ENCODE results near the gene NFKBIZ. TPM values are rescaled to one million over a fixed set of nuclear protein-coding genes. Genes with fewer than 3 reads are reported as not detected.

Gene NFKBIZ, protein sequence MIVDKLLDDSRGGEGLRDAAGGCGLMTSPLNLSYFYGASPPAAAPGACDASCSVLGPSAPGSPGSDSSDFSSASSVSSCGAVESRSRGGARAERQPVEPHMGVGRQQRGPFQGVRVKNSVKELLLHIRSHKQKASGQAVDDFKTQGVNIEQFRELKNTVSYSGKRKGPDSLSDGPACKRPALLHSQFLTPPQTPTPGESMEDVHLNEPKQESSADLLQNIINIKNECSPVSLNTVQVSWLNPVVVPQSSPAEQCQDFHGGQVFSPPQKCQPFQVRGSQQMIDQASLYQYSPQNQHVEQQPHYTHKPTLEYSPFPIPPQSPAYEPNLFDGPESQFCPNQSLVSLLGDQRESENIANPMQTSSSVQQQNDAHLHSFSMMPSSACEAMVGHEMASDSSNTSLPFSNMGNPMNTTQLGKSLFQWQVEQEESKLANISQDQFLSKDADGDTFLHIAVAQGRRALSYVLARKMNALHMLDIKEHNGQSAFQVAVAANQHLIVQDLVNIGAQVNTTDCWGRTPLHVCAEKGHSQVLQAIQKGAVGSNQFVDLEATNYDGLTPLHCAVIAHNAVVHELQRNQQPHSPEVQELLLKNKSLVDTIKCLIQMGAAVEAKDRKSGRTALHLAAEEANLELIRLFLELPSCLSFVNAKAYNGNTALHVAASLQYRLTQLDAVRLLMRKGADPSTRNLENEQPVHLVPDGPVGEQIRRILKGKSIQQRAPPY
- 30.5 TPM for polyA plus RNA-seq (2012; ENCODE audit: low read depth, missing spikeins)

DNA sequence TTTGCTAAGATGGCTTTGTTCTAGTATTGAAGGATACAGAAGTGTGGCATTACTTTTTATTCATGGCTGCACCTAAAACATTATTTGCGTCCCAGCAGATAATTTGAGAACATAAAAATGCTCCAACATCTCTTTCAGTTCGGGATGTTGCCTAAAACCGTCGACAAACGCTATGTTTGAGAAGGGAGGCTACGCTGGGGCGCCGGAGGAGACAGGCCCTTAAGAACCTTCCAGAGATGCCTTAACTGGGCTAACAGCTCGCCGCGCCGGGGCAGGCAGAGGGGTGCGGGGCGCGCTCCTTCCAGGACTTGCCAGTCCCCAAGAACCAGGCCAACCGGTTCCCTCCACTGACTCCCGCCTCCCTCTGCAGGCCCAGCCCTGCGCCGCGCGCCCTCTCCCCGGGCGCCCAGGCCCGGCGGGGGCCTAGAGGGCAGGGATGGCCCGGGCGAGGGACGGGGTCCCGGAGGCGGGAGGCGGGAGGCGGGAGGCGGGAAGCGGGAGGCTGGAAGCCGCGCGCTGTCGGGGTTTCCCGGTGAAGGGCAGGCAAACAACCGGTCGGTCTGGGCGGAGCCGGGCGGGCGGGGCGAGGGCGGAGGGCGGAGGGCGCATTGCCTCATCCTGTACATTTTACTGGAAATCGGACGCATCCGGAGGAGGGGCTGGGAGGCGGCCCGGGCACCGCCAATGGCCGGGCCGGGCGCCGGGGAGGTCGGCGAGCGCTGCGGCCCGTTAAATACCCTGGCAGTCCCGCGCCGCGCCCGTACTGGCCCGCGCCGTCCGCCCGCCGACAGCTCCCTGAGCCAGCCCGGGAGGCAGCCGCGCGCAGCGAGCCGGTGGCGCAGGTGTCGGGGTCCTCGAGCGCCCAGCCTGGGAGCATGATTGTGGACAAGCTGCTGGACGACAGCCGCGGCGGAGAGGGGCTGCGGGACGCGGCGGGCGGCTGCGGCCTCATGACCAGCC, at the start of gene NFKBIZ:
Gene NFKBIZ, plus strand, starts transcription at position 761 of the 960 bp plus-strand sequence. Its CDS starts 115 bp downstream, at position 876.
- peak; percentile 84 for FAIRE-seq
- DNase-seq (ENCODE audit: insufficient read length, low spot score): peak; percentile 76
- TF ChIP-seq SPI1 (IDR thresholded peaks at IDR 0.05; ENCODE audit: low read depth, low read length): no peak
- peak; percentile 95 for TF ChIP-seq TAF1 (IDR thresholded peaks at IDR 0.05; ENCODE audit: low read depth, low read length)
- TF ChIP-seq POLR2A (IDR thresholded peaks at IDR 0.05; ENCODE audit: low read depth, low read length): peak; percentile 98
- TF ChIP-seq POU2F2 (IDR thresholded peaks at IDR 0.05; ENCODE audit: low read depth, low read length): peak; percentile 92
- TF ChIP-seq POLR2AphosphoS5 (IDR thresholded peaks at IDR 0.05; ENCODE audit: low read depth, low read length): peak; percentile 99
- peak; percentile 58 for TF ChIP-seq PAX5 (IDR thresholded peaks at IDR 0.05; ENCODE audit: insufficient read depth, low read length, severe bottlenecking)

DNA sequence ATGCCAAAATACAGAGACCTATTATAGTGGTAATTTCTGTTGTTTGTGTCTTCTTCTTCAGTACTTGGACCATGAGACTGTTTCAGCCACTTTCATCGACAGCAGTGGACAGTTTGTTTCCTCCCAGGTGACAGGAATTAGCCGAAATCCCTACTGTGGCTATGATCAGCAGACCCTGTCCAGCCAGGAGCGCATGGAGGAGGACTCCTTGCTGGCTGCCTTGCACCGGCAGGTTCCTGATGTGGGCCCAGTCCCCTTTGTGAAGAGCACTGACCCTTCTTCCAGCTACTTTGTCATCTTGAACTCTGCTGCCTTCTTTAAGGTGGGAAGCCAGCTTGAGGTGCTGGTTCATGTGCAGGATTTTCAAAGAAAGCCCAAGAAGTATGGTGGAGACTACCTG, 48.1 kb upstream of the NFKBIZ start:
- FAIRE-seq: no peak
- DNase-seq (ENCODE audit: insufficient read length, low spot score): no peak

DNA sequence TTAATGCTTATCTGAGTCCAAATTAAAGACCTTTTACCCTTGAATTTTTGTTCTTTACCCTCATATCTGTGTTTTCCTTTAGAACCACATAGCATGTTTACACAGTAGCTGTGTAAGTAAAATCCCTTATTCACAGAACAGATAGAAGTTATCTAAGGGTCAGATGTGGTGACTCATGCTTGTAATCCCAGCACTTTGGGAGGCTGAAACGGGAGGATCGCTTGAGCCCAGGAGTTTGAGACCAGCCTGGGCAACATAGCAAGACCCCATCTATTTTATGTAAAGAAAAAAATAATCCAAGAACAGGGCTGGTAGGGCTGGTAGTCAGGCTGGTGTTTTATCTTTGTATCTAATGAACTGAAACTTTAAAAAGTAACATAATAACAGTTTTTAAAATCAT, 47.1 kb upstream of the NFKBIZ start:
- DNase-seq (ENCODE audit: insufficient read length, low spot score) (no peak), FAIRE-seq (no peak)
- TF ChIP-seq POU2F2 (IDR thresholded peaks at IDR 0.05; ENCODE audit: low read depth, low read length) (no peak), POLR2A (IDR thresholded peaks at IDR 0.05; ENCODE audit: low read depth, low read length) (no peak)

More for the DNA sequence above, 48.1 kb upstream of the NFKBIZ start:
- TF ChIP-seq POLR2AphosphoS5 (IDR thresholded peaks at IDR 0.05; ENCODE audit: low read depth, low read length): no peak
- no peak for TF ChIP-seq PAX5 (IDR thresholded peaks at IDR 0.05; ENCODE audit: insufficient read depth, low read length, severe bottlenecking)
- TF ChIP-seq POU2F2 (IDR thresholded peaks at IDR 0.05; ENCODE audit: low read depth, low read length): no peak
- no peak for TF ChIP-seq POLR2A (IDR thresholded peaks at IDR 0.05; ENCODE audit: low read depth, low read length)
- TF ChIP-seq SPI1 (IDR thresholded peaks at IDR 0.05; ENCODE audit: low read depth, low read length): no peak
- no peak for TF ChIP-seq TAF1 (IDR thresholded peaks at IDR 0.05; ENCODE audit: low read depth, low read length)

DNA sequence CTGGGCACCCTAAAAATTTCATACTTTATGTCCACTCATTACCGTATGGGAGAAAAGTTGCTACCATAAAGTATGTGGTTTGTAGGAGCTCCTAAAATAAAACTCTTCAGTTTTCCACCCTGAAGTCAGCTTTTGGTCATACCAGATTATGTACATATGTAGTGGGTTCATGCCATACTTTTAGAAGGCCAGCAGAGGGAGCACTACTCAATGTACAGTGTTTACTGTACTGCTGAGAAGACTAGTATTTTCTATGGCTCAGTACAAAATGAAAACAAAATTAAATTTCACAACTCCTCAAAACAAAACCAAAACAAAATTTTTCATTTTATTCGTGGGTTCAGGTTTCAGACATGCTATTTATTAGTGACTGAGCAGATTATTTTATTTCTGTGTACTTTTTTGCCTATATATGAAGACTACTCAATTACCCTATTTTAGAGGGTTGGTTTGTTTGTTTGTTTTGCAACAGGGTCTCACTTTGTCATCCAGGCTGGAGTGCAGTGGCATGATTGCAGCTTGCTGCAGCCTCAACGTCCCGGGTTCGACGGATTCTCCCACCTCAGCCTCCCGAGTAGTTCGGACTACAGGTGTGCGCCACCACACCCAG, 46.0 kb upstream of the NFKBIZ start:
- TF ChIP-seq PAX5 (IDR thresholded peaks at IDR 0.05; ENCODE audit: insufficient read depth, low read length, severe bottlenecking) (no peak), POLR2AphosphoS5 (IDR thresholded peaks at IDR 0.05; ENCODE audit: low read depth, low read length) (no peak), POU2F2 (IDR thresholded peaks at IDR 0.05; ENCODE audit: low read depth, low read length) (no peak)
- DNase-seq (ENCODE audit: insufficient read length, low spot score) (no peak), FAIRE-seq (peak; percentile 95)

DNA sequence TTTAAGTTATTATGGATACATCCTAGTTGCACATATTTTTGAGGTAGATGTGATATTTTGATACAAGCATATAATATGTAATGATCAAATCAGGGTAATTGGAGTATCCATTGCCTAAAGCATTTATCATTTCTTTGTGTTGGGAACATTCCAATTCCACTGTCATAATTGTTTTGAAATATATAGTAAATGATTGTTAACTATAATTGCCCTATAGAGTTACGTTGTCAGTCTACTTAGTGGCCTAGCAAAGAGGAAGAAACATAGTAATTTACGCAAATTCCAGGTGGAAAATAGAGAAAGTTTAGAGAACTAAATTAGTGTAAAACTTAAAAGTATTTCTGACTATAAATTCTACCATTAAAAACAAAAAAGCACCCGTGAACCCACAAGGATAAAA, 45.4 kb upstream of the NFKBIZ start:
- DNase-seq (ENCODE audit: insufficient read length, low spot score) (no peak), FAIRE-seq (no peak)
- no peak for TF ChIP-seq POLR2AphosphoS5 (IDR thresholded peaks at IDR 0.05; ENCODE audit: low read depth, low read length)
- no peak for TF ChIP-seq SPI1 (IDR thresholded peaks at IDR 0.05; ENCODE audit: low read depth, low read length)
- TF ChIP-seq POU2F2 (IDR thresholded peaks at IDR 0.05; ENCODE audit: low read depth, low read length): no peak

DNA sequence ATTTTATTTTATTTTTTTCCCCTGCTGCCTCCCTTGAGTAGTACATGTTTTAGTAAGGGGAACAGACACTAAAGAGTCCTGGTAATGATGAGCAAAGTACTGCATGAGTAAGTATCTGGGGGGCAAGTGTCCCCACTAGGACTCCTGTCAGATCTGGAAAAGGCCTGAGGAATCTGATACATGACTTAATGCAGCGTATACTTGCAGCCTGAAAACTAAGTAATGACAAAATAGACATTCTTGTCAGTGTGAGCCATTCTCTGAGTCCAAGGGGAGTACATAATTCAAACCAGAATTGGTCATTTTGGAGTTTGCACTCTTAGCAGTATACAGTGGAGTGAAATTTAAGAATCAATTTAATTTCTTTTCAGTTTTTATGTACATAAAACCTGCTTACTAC, 42.8 kb upstream of the NFKBIZ start:
- FAIRE-seq (no peak), DNase-seq (ENCODE audit: insufficient read length, low spot score) (no peak)
- TF ChIP-seq POLR2A (IDR thresholded peaks at IDR 0.05; ENCODE audit: low read depth, low read length) (no peak), POLR2AphosphoS5 (IDR thresholded peaks at IDR 0.05; ENCODE audit: low read depth, low read length) (no peak), SPI1 (IDR thresholded peaks at IDR 0.05; ENCODE audit: low read depth, low read length) (no peak), TAF1 (IDR thresholded peaks at IDR 0.05; ENCODE audit: low read depth, low read length) (no peak), POU2F2 (IDR thresholded peaks at IDR 0.05; ENCODE audit: low read depth, low read length) (no peak), PAX5 (IDR thresholded peaks at IDR 0.05; ENCODE audit: insufficient read depth, low read length, severe bottlenecking) (no peak)

DNA sequence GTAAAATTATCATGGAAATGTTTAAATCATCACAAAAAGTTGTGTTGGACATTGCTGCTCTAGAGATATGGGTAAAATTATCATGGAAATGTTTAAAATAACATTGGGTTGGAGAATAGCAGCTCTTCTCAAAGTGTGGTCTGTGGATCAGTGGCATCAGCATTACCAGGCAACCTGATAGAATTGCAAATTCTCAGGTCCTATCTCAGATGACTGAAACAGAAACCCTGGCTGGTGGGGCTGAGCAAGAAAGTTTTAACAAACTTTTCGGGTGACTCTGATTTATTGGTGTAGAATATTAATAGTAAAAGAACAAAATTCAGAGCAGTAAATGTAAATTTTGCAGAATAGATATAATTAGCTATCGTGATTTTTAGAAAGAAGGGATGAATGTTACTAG, 41.4 kb upstream of the NFKBIZ start:
- no peak for DNase-seq (ENCODE audit: insufficient read length, low spot score)
- FAIRE-seq: peak; percentile 82
- no peak for TF ChIP-seq SPI1 (IDR thresholded peaks at IDR 0.05; ENCODE audit: low read depth, low read length)
- no peak for TF ChIP-seq PAX5 (IDR thresholded peaks at IDR 0.05; ENCODE audit: insufficient read depth, low read length, severe bottlenecking)
- TF ChIP-seq TAF1 (IDR thresholded peaks at IDR 0.05; ENCODE audit: low read depth, low read length): no peak
- no peak for TF ChIP-seq POLR2A (IDR thresholded peaks at IDR 0.05; ENCODE audit: low read depth, low read length)
- TF ChIP-seq POLR2AphosphoS5 (IDR thresholded peaks at IDR 0.05; ENCODE audit: low read depth, low read length): no peak
- no peak for TF ChIP-seq POU2F2 (IDR thresholded peaks at IDR 0.05; ENCODE audit: low read depth, low read length)

DNA sequence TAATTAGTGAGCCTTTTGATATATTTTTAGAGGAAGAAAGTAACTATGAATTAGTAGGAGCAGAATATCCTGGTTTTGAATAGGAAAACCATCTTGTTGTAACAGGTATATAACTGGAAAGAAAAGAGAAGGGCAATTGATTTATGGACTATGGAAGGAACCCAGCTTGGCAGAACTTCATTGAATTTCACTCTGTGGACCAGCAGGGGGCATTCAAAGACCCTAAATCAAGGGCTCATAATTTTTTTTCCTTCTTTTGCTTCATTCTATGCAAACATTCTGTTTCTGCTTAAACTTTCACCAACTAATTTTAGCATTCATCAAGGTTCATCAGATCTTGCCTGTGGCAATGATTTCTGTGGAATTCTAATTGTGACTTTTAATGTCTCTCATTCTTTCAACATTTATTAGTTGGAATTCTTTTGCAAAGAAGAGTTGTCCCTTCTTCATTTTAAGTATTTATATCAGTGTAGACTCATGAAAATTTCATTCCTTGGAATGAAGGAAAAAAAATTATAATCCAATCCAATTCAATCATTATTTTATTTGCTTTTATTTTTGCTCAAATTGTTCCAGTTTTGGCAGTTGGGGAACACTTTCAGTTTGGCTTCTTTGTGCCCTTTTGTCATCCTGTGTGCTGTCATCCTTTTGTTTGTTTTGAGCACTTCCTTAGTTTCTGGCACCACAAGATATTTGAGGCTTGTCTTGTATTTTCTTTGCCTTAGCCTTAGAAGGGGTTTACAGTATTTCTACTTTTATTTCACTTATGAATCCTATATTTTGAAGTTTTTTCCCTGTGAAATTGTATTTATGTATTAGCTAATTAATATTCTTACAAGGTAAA, 39.9 kb upstream of the NFKBIZ start:
- DNase-seq (ENCODE audit: insufficient read length, low spot score): no peak
- FAIRE-seq: peak; percentile 33

More for the DNA sequence above, 39.9 kb upstream of the NFKBIZ start:
- TF ChIP-seq POLR2AphosphoS5 (IDR thresholded peaks at IDR 0.05; ENCODE audit: low read depth, low read length) (no peak), POLR2A (IDR thresholded peaks at IDR 0.05; ENCODE audit: low read depth, low read length) (no peak), POU2F2 (IDR thresholded peaks at IDR 0.05; ENCODE audit: low read depth, low read length) (no peak), TAF1 (IDR thresholded peaks at IDR 0.05; ENCODE audit: low read depth, low read length) (no peak), SPI1 (IDR thresholded peaks at IDR 0.05; ENCODE audit: low read depth, low read length) (peak; percentile 50), PAX5 (IDR thresholded peaks at IDR 0.05; ENCODE audit: insufficient read depth, low read length, severe bottlenecking) (no peak)
